Stimulated activated CD4-positive, alpha-beta T cell treated with anti-CD3 and anti-CD28 coated beads, Interleukin-1b, Interleukin-23, amount 100 ng/mL, for 48 hours (primary cell): ENCODE results near the gene CHD2.

Source experiments
- DNase-seq: peaks from one replicate; pipeline ENCODE4 v3.0.0-alpha.2; 2020

The CHD2 gene

DNA sequence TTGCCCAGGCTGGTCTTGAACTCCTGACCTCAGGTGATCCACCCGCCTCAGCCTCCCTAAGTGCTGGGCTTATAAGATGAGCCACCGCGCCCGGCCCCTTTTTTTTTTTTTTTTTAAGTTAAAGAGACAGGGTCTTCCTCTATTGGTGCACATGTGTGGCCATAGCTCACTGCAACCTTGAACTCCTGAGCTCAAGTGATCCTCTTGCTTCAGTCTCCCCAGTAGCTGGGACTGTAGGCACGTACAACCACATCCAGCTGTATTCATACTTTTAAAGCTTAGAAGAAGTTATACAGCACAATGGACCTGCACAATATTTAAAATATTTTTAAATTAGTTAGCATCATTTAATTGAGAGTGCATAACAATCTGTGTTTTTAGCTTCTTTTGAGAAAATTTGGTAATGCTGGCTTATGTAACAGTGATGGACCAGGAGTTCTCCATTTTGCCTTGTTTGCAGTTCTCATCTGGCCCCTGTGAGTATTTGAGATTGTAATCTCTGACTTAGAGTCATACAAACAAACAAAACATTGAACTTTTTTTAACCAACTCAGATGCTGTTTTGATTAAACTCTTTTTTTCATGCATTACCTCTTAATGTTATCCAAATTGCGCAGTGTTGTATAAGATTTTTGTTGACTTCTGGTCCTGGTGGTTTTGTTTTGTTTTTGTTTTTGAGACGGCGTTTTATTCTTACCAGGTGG is 33.0 kb downstream of the CHD2 start:
- DNase-seq, result no peak

DNA sequence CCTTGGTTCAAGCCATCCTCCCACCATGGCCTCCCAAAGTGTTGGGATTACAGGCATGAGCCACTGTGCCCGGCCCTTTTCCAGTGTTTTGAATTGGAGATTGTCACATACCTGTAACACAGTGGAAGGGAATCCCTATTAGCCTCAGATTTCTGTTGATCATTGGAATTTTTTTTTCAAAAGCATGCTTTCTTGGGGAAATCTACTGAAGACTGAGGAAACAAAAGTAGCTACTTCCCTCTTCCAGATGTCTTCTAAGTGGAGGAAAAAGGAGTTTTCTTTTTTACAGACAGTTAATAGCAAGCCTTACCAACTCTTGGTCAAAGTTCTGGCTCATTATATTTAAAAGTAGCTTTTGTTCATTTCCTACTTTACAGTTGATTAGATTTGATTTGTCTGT is 33.7 kb downstream of the CHD2 start:
- no peak for DNase-seq

DNA sequence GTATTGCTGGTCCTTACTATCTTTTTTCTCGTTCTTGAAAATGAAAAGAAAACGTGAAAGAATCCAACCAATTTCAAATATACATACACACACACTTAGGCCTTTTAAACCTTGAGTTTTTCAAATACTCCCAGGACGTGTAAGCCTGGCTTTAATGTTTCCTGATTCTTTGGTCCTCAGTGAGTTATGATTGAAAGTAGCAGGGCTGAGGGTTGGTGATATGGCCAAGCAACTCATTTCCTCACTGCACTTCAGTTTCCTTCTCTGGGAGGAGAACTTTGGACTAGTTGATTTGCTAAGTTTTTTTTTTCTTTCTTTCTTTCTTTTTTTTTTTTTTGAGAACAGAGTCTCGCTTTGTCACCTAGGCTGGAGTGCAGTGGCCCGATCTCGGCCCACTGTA is 34.6 kb downstream of the CHD2 start:
- DNase-seq, result no peak

DNA sequence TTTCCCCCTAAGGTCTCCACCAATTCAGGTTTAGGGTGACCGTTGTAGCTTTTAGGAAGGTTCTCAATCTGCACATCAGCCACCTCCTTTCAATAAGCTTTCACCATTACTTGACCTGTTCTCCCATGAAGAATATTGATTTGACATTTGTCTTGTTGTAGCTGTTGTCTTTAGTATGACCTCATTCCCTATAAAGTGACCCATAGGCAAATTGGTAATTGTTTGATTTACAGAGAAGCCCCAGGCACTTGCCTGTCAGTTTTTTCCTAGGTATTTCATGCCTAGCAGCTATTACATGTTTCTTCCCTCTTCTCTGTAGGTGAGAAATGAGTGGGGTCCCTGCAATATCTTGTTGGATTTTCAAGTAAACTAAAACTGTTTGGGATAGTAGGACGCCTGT is 36.0 kb downstream of the CHD2 start:
- no peak for DNase-seq

DNA sequence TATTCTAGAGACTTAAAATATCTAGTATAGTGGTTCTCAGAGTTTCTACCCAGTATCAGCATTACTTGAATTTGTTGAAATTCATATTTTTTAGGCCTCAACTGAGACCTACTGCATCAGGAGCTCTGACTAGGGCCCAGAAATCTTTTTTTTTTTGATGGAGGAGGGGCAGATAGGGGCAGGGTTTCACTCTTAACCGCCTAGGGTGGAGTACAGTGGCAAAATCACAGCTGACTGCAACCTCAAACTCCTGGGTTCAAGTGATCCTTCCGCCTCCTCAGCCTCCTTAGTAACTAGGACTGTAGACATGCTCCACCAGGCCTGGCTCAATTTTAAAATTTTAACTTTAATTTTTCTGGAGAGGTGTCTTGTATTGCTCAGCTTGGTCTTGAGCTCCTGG is 36.6 kb downstream of the CHD2 start:
- no peak for DNase-seq

DNA sequence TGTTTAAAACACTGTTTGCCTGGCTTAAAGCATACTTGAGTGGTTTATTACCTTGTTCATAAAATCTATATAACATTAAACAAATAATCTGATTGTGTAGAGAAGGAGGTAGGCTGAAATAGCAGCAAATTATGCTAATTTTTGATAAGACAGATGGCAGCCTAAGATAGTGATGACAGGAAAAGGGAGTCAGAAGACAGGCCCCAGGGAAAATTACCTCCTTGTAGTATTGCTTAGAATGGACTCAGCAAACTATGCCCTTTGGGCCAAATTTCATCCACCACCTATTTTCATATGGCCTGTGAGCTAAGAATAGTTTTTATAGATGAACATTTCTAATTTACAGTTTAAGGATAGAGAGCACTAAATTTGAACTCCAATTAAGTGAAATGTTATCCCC is 37.8 kb downstream of the CHD2 start:
- no peak for DNase-seq

DNA sequence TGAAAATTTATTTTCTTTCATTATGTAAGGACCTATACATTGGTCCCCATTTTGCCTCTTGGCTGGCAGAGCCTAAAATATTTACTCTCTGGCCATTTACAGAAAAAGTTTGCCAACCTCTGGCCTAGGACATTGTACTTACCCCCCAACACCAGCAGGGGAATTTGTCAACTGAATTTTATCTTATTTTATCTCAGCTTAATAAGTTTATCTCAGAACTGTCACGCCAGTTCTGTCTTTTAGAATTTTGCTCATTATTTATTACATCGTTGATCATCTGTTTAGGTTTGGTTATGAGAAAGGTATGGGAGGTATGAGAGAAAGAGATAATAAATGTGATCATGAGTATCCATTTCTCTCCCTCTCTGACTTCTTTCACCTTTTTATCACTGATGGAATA is 38.3 kb downstream of the CHD2 start:
- DNase-seq, result no peak

DNA sequence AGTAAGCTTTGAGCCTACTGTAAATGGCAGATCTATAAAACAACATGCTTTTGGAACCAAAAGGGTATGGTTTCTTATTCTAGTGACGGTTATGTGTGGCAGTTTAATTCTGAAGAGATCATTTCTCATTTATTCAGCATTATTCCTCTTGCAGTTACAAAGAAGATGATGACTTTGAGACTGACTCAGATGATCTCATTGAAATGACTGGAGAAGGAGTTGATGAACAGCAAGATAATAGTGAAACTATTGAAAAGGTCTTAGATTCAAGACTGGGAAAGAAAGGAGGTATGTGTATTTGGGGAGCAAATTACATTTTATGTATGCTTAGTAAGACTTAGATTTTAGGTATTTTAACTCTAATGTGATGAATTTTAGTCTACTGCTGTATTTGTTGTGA is 41.5 kb downstream of the CHD2 start:
- no peak for DNase-seq

DNA sequence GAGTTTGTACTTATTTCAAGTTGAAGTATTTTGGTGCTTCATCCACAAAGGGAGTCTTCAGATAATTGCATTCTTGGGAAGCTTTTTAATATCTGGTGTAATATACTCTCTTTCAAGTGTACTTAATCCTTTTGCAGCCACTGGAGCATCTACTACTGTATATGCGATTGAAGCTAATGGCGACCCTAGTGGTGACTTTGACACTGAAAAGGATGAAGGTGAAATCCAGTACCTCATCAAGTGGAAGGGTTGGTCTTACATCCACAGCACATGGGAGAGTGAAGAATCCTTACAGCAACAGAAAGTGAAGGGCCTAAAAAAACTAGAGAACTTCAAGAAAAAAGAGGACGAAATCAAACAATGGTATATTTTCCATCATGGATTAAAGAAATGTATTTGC is 42.6 kb downstream of the CHD2 start:
- no peak for DNase-seq

DNA sequence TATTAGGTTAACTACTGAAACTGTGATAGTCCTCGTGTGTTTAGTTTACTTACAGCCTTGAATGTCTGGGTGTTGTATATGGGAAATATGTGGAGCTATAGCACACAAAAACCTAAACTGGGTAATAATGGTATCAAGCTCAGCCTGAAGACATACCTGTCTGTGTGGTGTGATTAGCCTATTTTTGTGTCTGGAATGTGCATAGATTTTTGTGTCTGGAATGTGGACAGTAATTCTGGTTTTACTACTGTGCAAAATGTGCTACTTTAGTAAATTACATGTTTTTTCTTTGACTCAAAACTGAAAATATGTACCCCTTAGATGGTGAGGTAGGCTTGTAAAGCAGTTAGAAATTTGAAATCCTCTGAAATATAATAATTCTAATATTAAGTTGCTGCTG is 43.5 kb downstream of the CHD2 start:
- no peak for DNase-seq

DNA sequence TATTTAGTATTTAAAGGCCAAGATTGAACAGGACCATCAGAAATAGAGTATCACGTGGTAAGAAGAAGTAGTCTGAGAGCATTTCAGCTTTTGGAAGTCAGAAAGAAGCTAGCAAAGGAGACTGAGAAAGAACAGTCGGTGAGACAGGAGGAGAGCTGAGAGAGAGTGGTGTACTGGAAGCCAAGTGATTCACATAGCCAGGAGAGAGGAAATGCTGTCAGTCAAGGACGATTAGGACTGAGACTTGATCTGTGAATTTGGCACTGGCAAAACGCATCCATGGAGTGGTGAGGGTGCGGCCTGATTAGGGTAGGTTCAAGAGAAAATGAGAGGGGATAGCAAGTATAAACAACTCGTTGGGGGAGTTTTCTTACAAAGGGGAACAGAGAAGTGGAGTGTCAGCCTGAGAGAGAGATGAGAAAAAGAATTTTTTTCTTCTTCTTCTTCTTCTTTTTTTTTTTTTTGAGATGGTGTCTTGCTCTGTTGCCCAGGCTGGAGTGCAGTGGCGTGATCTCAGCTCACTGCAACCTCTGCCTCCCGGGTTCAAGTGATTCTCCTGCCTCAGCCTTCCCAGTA is 44.9 kb downstream of the CHD2 start:
- no peak for DNase-seq

DNA sequence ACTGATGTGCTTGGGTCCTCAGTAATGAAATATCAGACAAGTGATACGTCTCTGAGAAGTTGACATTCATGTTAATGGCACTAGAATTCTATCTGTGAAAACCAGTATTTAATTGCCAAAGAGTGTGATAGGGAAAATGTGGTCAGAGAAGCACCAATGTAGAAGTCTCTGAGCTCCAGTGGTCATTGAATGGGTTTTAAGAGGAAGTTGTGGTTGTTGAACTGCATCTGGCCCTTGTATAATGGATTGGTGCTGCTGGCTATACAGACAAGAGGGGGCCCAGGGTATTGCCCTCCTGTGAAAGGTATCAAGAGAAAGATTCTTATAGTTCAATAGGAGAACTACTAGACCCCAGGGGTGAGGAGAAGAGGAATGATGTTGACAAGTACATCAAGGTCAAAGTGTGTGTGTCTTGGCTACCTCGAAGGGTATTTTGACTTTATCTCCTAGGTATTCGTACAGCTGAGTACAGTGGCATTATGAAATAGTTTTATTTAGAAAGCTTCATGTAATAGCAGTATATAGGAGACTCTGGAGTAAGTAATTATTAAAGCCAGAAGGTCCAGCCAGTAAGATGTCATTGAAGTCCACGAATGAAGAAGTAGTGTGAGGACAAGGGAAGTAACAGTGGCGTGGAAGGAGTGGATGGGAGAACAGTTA is 47.1 kb downstream of the CHD2 start:
- no peak for DNase-seq

DNA sequence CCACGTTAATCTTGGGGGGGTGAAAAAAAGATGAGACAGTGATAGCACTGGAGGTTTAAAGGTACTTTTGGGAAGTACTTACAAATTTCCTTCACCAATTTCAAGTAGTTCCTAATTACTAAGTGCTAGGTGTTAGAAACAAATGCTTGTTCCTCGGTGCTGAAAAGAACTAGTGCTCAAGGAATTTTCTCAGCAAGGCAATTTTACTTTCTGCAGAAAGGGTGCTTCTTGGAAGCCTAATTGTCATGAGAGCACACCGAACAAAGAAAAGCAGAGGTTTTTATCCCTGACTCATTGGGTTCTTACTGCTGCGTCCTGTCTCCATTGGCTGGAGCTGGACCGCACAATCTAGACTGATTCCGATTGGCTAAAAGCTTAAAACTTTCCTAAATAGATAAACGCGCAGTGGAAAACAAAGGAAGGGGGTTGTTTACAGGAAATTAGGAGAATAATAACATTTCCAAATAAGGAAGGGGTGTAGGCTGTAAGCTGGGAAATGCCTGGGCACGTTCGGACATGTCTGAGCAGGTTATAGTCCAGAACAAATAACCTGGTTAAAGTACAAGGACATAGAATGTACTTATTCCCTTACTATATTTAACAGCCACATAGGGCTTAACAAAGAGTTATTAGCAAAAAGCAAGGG is 49.6 kb downstream of the CHD2 start:
- DNase-seq, result no peak

DNA sequence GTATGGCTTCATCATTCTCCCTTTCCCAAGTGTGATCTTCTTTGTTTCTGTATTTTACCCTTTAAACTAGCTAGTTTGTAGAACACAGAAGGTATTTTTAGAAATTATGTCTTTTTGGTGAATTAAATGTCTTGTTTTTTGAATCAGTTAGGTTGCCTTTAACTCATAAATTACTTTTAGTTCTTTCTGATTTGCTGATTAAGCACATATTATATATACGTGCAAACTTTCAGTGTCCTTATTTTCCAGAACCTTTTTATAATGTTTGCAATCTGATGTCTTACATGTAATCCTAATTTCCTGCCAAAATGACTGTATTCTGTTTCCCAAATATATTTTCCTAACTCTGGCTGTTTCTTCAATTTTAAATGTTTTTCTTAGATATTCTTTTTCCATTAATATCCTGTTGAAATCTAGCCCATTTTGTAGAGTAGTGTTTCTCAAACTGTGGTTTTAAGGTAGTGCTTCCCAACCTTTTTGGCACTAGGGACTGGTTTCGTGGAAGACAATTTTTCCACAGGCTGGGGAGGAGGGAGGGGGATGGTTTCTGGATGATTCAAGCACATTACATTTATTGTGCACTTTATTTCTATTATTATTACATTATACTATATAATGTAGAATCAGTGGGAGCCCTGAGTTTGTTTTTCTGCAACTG is 51.8 kb downstream of the CHD2 start:
- no peak for DNase-seq

DNA sequence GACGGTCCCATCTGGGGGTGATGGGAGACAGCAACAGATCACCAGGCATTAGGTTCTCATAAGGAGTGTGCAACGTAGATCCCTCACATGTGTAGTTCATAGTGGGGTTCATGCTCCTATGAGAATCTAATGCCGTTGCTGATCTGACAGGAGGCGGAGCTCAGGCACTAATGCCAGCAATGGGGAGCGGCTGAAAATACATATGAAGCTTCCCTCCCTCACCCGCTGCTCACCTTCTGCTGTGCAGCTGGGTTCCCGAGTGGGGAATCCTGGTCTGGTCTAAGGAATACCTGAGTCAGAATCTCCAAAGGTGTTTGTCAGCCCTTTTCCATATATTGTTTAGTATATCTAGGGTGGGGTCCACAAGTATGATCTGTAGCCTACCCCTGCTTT is 52.3 kb downstream of the CHD2 start:
- no peak for DNase-seq

DNA sequence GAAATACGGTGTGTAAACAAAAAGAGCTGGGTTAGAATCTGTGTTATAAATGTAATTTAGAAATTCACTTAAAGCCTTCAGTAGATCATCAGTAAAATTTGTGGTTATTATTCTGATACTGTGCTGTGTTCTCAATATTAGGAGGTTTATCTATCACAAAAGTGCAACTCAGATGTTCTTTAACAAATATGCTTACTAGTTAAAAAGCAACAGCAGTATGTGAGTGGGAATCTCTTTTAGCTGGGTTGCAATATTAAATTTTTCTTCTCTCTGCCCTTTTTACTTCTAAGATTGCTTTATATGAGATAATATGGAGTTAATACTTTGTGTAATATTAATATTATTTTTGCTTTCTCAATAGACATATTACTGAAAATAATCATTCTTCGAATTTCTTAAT is 53.4 kb downstream of the CHD2 start:
- DNase-seq, result no peak

DNA sequence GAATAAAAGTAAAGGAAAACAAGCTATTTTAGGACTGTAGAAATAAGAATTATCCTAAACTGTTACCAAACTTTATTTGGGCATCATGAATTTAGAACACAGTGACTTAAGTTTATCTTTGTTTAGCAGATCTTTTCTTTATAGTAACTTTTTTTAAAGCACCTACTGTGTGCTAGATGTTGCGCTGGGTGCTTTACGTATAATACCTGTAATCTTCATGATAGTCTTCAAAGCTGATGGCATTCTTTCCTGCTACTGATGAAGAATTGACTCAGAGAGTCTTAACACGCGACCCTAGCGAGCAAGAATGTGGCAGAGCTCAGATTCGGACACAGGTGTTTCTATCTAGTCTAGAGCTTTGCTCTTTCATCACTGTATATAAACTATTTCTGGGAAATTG is 53.9 kb downstream of the CHD2 start:
- DNase-seq, result no peak

DNA sequence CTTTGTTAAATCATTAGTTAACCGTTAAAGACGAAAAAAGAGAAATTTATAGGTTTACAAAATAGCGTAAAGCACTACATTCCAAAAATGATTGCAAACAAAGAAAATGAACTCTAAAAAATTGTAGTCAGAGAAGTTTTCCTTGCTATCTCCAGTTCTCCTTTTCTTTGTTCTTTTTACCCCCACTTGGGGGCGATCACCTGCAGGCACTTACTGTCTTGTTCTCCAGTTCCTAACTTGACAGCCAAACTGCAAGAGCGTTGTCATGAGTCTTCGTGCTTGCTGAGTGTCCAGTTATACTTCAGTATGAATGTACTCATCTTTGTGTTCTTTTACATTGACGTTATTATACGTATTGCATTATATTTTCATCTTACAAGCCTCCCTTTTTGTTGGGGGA is 54.5 kb downstream of the CHD2 start:
- DNase-seq, result no peak

DNA sequence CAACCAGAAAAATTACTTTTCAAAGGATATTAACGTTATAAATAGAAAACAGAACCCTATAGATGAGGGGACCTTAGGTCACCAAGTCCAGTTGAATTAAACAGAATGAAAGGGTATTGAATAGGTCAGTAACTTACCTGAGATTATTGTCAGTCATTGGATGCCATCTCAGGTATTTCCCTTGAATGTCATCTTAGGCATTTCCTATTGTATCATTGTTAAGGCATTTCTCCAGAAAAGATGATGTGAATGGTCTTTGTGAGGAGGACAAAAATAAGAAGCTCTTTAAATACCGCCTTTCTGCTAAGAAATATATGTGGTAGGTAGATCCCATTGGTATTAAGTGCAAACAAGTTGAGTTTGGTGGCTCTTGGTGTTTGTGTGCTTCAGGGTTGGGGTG is 55.6 kb downstream of the CHD2 start:
- no peak for DNase-seq

DNA sequence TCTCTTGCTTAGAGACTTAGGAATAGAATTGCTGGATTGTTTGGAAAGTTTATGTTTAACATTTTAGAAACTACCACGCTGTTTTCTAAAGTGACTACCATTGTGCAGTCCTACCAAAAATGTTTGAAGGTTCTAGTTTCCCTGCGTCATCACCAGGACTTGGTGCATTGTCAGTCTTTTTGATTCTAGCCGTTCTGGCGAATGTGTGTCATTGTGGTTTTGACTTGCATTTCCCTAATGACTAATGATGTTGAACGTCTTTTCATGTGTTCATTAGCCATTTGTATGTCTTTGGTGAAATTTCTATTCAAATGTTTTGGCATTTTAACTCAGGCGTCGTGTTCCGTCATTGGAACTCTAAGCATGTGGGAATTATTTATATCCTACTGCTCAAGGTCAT is 58.0 kb downstream of the CHD2 start:
- DNase-seq, result peak; percentile 68

DNA sequence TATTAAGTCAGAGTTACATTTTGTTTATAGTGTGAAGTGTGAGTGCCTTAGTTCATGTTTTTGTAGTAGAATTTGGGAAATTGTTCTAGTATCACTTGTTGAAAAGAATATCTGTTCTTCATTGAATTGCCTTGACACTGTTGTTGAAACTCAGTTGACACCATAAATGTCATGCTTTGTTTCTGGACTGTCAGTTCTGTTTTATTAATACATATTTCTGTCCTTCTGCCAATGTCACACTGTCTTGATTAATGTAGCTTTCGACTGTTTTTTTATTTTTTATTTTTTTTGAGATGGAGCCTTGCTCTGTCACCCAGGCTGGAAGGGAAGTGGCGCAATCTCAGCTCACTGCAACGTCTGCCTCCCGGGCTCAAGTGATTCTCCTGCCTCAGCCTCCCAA is 59.1 kb downstream of the CHD2 start:
- no peak for DNase-seq

DNA sequence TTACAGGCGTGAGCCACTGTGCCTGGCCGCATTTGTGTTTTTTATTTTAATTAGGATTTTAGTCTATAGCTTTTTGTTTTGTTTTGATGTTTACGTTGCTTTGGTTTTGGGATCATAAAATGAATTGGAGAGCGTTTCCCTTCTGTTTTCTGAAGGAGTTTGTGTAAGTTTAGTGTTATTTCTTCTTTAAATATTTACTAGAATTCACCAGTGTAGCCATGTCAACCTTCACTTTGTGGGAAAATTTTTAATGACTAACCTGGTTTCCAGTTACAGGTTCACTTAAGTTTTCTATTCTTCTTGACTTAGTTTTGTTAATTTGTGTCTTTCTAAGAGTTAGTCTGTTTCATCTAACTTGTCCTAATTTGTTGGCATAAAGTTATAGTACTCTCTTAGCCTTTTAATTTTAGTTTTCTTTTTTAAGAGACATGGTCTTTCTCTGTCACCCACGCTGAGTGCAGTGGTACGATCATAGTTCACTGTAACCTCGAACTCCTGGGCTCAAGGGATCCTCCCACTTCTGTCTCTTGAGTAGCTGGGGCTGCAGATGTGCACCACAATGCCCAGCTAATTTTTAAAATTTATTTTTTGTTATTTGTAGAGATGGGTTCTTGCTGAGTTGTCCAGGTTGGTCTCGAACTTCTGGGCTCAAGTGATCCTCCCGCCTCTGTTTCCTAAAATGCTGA is 61.0 kb downstream of the CHD2 start:
- no peak for DNase-seq

DNA sequence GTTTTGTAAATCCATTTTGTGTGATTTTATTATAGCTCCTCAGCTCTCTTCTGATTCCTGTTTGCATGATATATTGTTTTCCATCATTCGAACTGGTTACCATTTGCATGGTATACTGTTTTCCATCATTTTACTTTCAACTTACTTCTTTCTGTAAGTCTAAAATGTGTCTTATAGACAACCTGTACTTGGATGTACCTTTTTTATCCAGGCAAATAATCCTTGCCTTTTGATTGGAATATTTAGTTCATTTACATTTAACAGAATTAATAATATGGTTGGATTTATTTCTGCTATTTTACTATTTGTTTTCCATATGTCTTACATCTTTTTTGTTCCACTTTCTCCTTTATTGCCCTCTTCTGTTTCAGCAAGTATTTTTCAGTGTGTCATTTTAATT is 62.8 kb downstream of the CHD2 start:
- DNase-seq, result no peak
